Naive thymus-derived CD4-positive, alpha-beta T cell (primary cell): Measurements from ENCODE around the gene CIITA. TPM values are rescaled to one million over a fixed set of nuclear protein-coding genes. Genes with fewer than 3 reads are reported as not detected.

ENCODE experiments used
- ATAC-seq: fragments of 150-1000 bp; cut with Tn5 transposase; 2 replicates; pipeline ENCODE4 v1.10.0; 2021; ENCODE audit warnings: mild to moderate bottlenecking, moderate library complexity
- CTCF ChIA-PET: fragments of 350-600 bp; sonication (Branson Sonifier 250); formaldehyde crosslinking; loops from one replicate; lab custom pipeline; 2021; ENCODE audit warnings: antibody characterized with exemption; lab: Charles Lee
- POLR2A ChIA-PET: fragments of 350-600 bp; sonication (Branson Sonifier 250); formaldehyde crosslinking; loops from one replicate; lab custom pipeline; 2021; ENCODE audit warnings: antibody characterized with exemption, inconsistent platforms; lab: Charles Lee
- DNase-seq, 9 donors: peaks; one replicate each; pipeline versions ENCODE4 v3.0.0 to v3.0.0-alpha.2; 2020 to 2022; ENCODE audit warnings: mixed read lengths in 1 of 9
- H3K27ac ChIP-seq: one replicate; pipeline ENCODE4 v1.7.0; 2013; ENCODE audit warnings: mild to moderate bottlenecking, low read depth, low read length, moderate library complexity
- H3K27me3 ChIP-seq, 2 donors: one replicate each; pipeline ENCODE4 v1.7.0; 2013; ENCODE audit warnings: low read length in 2 of 2, mild to moderate bottlenecking in 2 of 2, moderate library complexity in 2 of 2; ENCODE audit not compliant: control insufficient read depth in 2 of 2, insufficient read depth in 2 of 2
- H3K36me3 ChIP-seq, 3 experiments: 1 replicate in 2 of 3; 2 replicates in 1 of 3; pipeline ENCODE4 v1.7.0; 2013; ENCODE audit warnings: low read length in 3 of 3, mild to moderate bottlenecking in 3 of 3, moderate library complexity in 1 of 3; ENCODE audit not compliant: insufficient read depth in 3 of 3, control insufficient read depth in 2 of 3
- H3K4me1 ChIP-seq, 2 donors: one replicate each; pipeline ENCODE4 v1.7.0; 2013; ENCODE audit warnings: low read length in 2 of 2, mild to moderate bottlenecking in 2 of 2, moderate library complexity in 1 of 2; ENCODE audit not compliant: control insufficient read depth in 2 of 2, insufficient read depth in 2 of 2
- H3K4me3 ChIP-seq: 2 replicates; pipeline ENCODE4 v1.7.0; 2013; ENCODE audit warnings: mild to moderate bottlenecking, low read length
- H3K9me3 ChIP-seq, 3 experiments: 1 replicate in 2 of 3; 2 replicates in 1 of 3; pipeline ENCODE4 v1.7.0; 2013; ENCODE audit warnings: low read length in 3 of 3; ENCODE audit not compliant: control insufficient read depth in 2 of 3
- H3K27ac Mint-ChIP-seq, 9 donors: one replicate each; pipeline ENCODE4 v1.8.0; 2020 to 2022; ENCODE audit warnings: mixed read lengths in 9 of 9, mild to moderate bottlenecking in 8 of 9, moderate library complexity in 5 of 9, inconsistent platforms in 2 of 9
- H3K27me3 Mint-ChIP-seq, 5 donors: one replicate each; pipeline ENCODE4 v1.8.0; 2021 to 2022; ENCODE audit warnings: mixed read lengths in 5 of 5, mild to moderate bottlenecking in 1 of 5
- H3K36me3 Mint-ChIP-seq, 5 donors: one replicate each; pipeline ENCODE4 v1.8.0; 2020 to 2022; ENCODE audit warnings: mixed read lengths in 5 of 5, mild to moderate bottlenecking in 3 of 5, inconsistent platforms in 1 of 5
- H3K4me1 Mint-ChIP-seq, 7 donors: one replicate each; pipeline ENCODE4 v1.8.0; 2020 to 2022; ENCODE audit warnings: mixed read lengths in 7 of 7, mild to moderate bottlenecking in 3 of 7, inconsistent platforms in 1 of 7
- H3K4me3 Mint-ChIP-seq, 10 donors: one replicate each; pipeline ENCODE4 v1.8.0; 2020 to 2022; ENCODE audit warnings: mild to moderate bottlenecking in 10 of 10, mixed read lengths in 10 of 10, moderate library complexity in 6 of 10, inconsistent platforms in 2 of 10
- H3K9me3 Mint-ChIP-seq, 11 donors: one replicate each; pipeline ENCODE4 v1.8.0; 2020 to 2022; ENCODE audit warnings: mixed read lengths in 11 of 11, mild to moderate bottlenecking in 4 of 11, inconsistent platforms in 1 of 11, moderate library complexity in 1 of 11
- intact Hi-C, 2 donors: fragments of 100-400 bp; cut with micrococcal nuclease; formaldehyde crosslinking; loops; one replicate each; pipeline ENCODE4 v1.15.1; 2023
- polyA plus RNA-seq, 2 donors: library from polyadenylated mRNA; unstranded; fragments of 300-500 nt; fragmentation: Illumina TruSeq; gene quantifications; one replicate each; pipeline ENCODE4 v1.2.3, GENCODE V29; 2021
- total RNA-seq, 6 experiments: library from RNA in 5 of 6; stranded (reverse) in 5 of 6; gene quantifications; 1 replicate in 5 of 6; 2 replicates in 1 of 6; pipeline ENCODE4 v1.2.3 and lab custom pipeline; 2021 to 2026

Gene CIITA
- total and polyA plus RNA-seq, 7 experiments from 2014 or later, result 0.12 to 72.1 (median 1.7) TPM

- Mint-ChIP-seq H3K4me3 (peak overlapping the region in 3 of 10 donors; percentile 1 to 30 (median 2)), H3K9me3 (no peaks in the 10 kb centered on the region), H3K27ac (peak overlapping the region in 8 of 9 donors; percentile 0 to 65 (median 51)), H3K4me1 (peaks cover 15 to 47% (median 39%) of the 10 kb centered on the region in 7 donors), H3K36me3 (peaks cover 0 to 26% (median 10%) of the 10 kb centered on the region in 5 donors), H3K27me3 (no peaks in the 10 kb centered on the region)
- ATAC-seq (peak; percentile 43), DNase-seq (no peak)
- no peaks in the 10 kb centered on the region for H3K27me3 ChIP-seq
- peaks cover 5 to 33% (median 6%) of the 10 kb centered on the region in 3 experiments for H3K36me3 ChIP-seq
- POLR2A ChIA-PET, result interaction anchor here (0.6 kb wide), 1 partner anchor 375 kb away, joined by 3 read pairs; no protein-coding TSS in a partner anchor
- no peak overlapping the region for H3K4me3 ChIP-seq
- no peak overlapping the region for H3K27ac ChIP-seq
- H3K4me1 ChIP-seq, result peaks cover 14 to 15% of the 10 kb centered on the region in 2 donors
- H3K9me3 ChIP-seq, result no peaks in the 10 kb centered on the region
- intact Hi-C loops, result no loop called here
- CTCF ChIA-PET, result interaction anchor here (1.1 kb wide), 1 partner anchor 9 kb away, joined by 3 read pairs; no protein-coding TSS in a partner anchor
These were observed 80.9 kb downstream of the CIITA start for GRCh38 chr16:10957771-10958482.

- ATAC-seq (no peak), DNase-seq (no peak)
- no peaks in the 10 kb centered on the region for H3K27me3 ChIP-seq
- no peaks in the 10 kb centered on the region for H3K9me3 ChIP-seq
- H3K36me3 Mint-ChIP-seq, result peaks cover 0 to 32% (median 10%) of the 10 kb centered on the region in 5 donors
- H3K27ac ChIP-seq, result no peak overlapping the region
- no peak overlapping the region for H3K4me3 Mint-ChIP-seq
- H3K27me3 Mint-ChIP-seq, result no peaks in the 10 kb centered on the region
- H3K4me1 Mint-ChIP-seq, result peaks cover 18 to 49% (median 40%) of the 10 kb centered on the region in 7 donors
- H3K27ac Mint-ChIP-seq, result peak overlapping the region in 1 of 9 donors; percentile 58
- H3K4me1 ChIP-seq, result peaks cover 9 to 10% of the 10 kb centered on the region in 2 donors
- intact Hi-C loops, result no loop called here
- POLR2A ChIA-PET, result interaction anchor here (0.7 to 1.3 kb wide), 3 partner anchors 11 to 306 kb away, joined by 3 read pairs; partner anchors contain the start of gene SOCS1
- no peaks in the 10 kb centered on the region for H3K9me3 Mint-ChIP-seq
- no peak overlapping the region for H3K4me3 ChIP-seq
- H3K36me3 ChIP-seq, result peaks cover 6 to 40% (median 10%) of the 10 kb centered on the region in 3 experiments
- CTCF ChIA-PET, result interaction anchor here (1.7 kb wide), 1 partner anchor 10 kb away, joined by 5 read pairs; no protein-coding TSS in a partner anchor
These were observed 82.2 kb downstream of the CIITA start for GRCh38 chr16:10959161-10959560.

- H3K27ac Mint-ChIP-seq, result peak overlapping the region in 4 of 9 donors; percentile 28 to 47 (median 41)
- H3K36me3 ChIP-seq, result peaks cover 6 to 47% (median 10%) of the 10 kb centered on the region in 3 experiments
- DNase-seq, result no peak
These were observed 84.2 kb downstream of the CIITA start for GRCh38 chr16:10961231-10961630.

DNA sequence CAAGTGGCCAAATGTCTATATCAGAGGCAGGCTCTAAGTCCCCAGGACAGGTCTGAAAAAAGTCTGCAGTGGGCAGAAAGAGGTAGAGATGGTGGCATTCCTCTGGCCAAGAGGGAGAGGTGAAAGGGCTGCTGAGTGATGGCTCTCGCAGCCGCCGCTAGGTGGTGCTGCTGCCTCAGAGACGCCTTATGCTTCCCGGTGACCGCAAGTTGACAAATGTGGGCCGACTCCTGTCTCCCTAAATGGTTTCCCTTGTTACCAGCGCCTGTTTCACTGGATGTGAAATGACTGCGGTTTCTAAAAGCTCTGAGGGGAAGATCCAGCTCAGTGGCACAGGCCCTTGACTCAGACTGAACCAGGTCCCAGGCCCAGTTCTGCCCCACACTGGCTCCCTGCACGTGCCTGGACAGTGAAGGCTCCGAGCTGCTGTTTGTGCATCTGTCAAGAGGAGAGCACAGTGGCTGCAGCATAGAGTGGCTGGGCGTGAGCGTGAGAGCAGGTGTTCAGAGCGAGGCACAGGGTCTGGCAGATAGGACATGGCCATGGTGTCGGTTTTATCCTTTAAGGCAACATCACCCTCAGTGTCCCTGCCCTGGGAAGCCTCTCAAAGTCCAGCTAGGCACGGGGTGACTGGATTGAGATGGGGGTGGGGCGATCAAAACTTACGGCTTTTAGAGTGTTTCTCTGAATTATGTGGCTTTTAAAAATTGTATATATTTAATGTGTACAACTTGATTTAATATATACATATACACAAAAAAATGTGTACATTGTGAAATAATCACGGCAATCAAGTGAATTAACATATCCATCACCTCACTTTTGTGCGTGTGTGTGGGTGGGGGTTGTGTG is 87.3 kb downstream of the CIITA start:
- intact Hi-C loops, result loop anchor here (1.0 to 5.0 kb wide), 15 partner anchors 20 to 1105 kb away; partner anchors contain the start of genes CLEC16A (in 1 of the 2) and SOCS1 (in 1 of the 2)
- Mint-ChIP-seq H3K9me3 (no peaks in the 10 kb centered on the region), H3K27ac (peak overlapping the region in 6 of 9 donors; percentile 47 to 91 (median 72))

More at GRCh38 chr16:10961231-10961630, 84.2 kb downstream of the CIITA start:
- no peak for ATAC-seq
- intact Hi-C loops, result loop anchor here (5.0 kb wide), 3 partner anchors 571 to 851 kb away; no protein-coding TSS in a partner anchor
- Mint-ChIP-seq H3K27me3 (no peaks in the 10 kb centered on the region), H3K4me3 (no peak overlapping the region), H3K4me1 (peaks cover 22 to 57% (median 39%) of the 10 kb centered on the region in 7 donors), H3K9me3 (no peaks in the 10 kb centered on the region), H3K36me3 (peaks cover 0 to 37% (median 11%) of the 10 kb centered on the region in 5 donors)
- Histone ChIP-seq H3K4me3 (no peak overlapping the region), H3K9me3 (no peaks in the 10 kb centered on the region), H3K4me1 (peaks cover 11 to 21% of the 10 kb centered on the region in 2 donors), H3K27ac (no peak overlapping the region), H3K27me3 (no peaks in the 10 kb centered on the region)
- CTCF ChIA-PET, result interaction anchor here (0.8 kb wide), 1 partner anchor 224 kb away, joined by 4 read pairs; no protein-coding TSS in a partner anchor
- POLR2A ChIA-PET, result interaction anchor here (0.7 to 1.4 kb wide), 2 partner anchors 13 to 16 kb away, joined by 3 to 5 read pairs; partner anchors contain the start of gene CLEC16A

DNA sequence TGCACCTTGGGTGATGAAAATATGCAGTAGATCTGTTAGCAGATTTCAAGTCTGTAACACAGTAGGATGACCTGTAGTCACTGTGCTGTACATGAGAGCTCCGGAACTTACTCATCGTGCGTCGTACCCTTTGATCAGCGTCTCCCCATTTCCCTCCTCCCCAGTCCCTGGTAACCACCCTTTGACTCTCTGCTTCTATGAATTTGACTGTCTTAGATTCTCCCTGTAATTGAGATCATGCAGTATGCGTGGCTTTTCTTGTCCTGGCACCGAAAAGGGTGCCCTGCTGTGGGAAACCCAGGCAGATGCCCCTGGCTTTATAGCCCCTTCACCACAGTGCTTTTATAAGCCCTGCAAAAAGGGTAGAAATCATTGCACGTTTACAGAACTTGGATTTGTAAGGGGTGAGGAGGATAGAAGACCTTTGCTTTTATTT is 87.9 kb downstream of the CIITA start:
- peak overlapping the region in 6 of 9 donors; percentile 51 to 91 (median 78) for H3K27ac Mint-ChIP-seq
- H3K4me3 Mint-ChIP-seq, result peak overlapping the region in 7 of 10 donors; percentile 4 to 83 (median 51)
- intact Hi-C loops, result loop anchor here (1.0 to 5.0 kb wide), 15 partner anchors 21 to 1104 kb away; partner anchors contain the start of genes CLEC16A (in 1 of the 2) and SOCS1 (in 1 of the 2)
- no peaks in the 10 kb centered on the region for H3K9me3 ChIP-seq
- POLR2A ChIA-PET, result interaction anchor here (0.9 to 2.0 kb wide), 2 partner anchors 20 to 291 kb away, joined by 3 to 7 read pairs; partner anchors contain the start of genes CLEC16A and SOCS1
- peaks cover 0 to 41% (median 8%) of the 10 kb centered on the region in 5 donors for H3K36me3 Mint-ChIP-seq
- H3K36me3 ChIP-seq, result peaks cover 5 to 44% (median 6%) of the 10 kb centered on the region in 3 experiments
- H3K27me3 Mint-ChIP-seq, result no peaks in the 10 kb centered on the region
- peaks cover 11 to 18% of the 10 kb centered on the region in 2 donors for H3K4me1 ChIP-seq
- ATAC-seq (peak; percentile 85), DNase-seq (peak in 7 of 9 donors; percentile 21 to 68 (median 45))
- H3K27me3 ChIP-seq, result no peaks in the 10 kb centered on the region
- no peak overlapping the region for H3K27ac ChIP-seq
- CTCF ChIA-PET, result interaction anchor here (0.7 to 4.0 kb wide), 15 partner anchors 9 to 1131 kb away, joined by 3 to 18 read pairs (median 5); partner anchors contain the start of gene SOCS1
- H3K4me3 ChIP-seq, result no peak overlapping the region
- no peaks in the 10 kb centered on the region for H3K9me3 Mint-ChIP-seq
- H3K4me1 Mint-ChIP-seq, result peaks cover 15 to 62% (median 28%) of the 10 kb centered on the region in 7 donors

More for the DNA sequence above, 87.3 kb downstream of the CIITA start:
- Mint-ChIP-seq H3K27me3 (no peaks in the 10 kb centered on the region), H3K4me1 (peaks cover 15 to 62% (median 28%) of the 10 kb centered on the region in 7 donors), H3K36me3 (peaks cover 0 to 41% (median 8%) of the 10 kb centered on the region in 5 donors), H3K4me3 (peak overlapping the region in 6 of 10 donors; percentile 4 to 83 (median 52))
- ATAC-seq (peak; percentile 81), DNase-seq (peak; percentile 55 to 84 (median 69))
- ChIA-PET CTCF (interaction anchor here (0.5 to 4.0 kb wide), 25 partner anchors 8 to 1280 kb away, joined by 3 to 18 read pairs (median 4); partner anchors contain the start of gene SOCS1), POLR2A (interaction anchor here (2.0 kb wide), 1 partner anchor 292 kb away, joined by 7 read pairs; the partner anchor contains the start of gene SOCS1)
- Histone ChIP-seq H3K36me3 (peaks cover 5 to 39% (median 6%) of the 10 kb centered on the region in 3 experiments), H3K9me3 (no peaks in the 10 kb centered on the region), H3K27ac (no peak overlapping the region), H3K4me1 (peaks cover 11 to 18% of the 10 kb centered on the region in 2 donors), H3K27me3 (no peaks in the 10 kb centered on the region), H3K4me3 (peak overlapping the region; percentile 3)
